Measurements from ENCODE around the gene GPD1.

GRCh38 chr12:50119387-50119786 is 15.6 kb downstream of the GPD1 start:
- TF ChIP-seq EZH2 (IDR thresholded peaks at IDR 0.05; ENCODE audit: insufficient read depth, poor library complexity, severe bottlenecking) (no peak), EZH2phosphoT487 (IDR thresholded peaks at IDR 0.05; ENCODE audit: insufficient read depth, low read depth) (no peak)
